ENCODE data around the gene PLAU.

GRCh38 chr10:73940634-73941221 lies 29.8 kb downstream of the PLAU start:
- TF ChIP-seq GATA2 (IDR thresholded peaks at IDR 0.05; ENCODE audit: low read depth, low read length) (no peak), GATA3 (IDR thresholded peaks at IDR 0.05; ENCODE audit: low read depth, low read length) (no peak)

Measured in SH-SY5Y (cell line).